GM23338 (cell line): Measurements from ENCODE around the gene KLHL26. TPM values are rescaled to one million over a fixed set of nuclear protein-coding genes. Genes with fewer than 3 reads are reported as not detected.

Experiments
- ATAC-seq: fragments of 200-7000 bp; cut with Tn5 transposase; 3 replicates; pipeline ENCODE4 v1.9.1; 2020
- DNase-seq: peaks from one replicate; pipeline ENCODE4 v3.0.0-alpha.2; 2015; ENCODE audit warnings: low spot score
- H2AFZ ChIP-seq: fragments of 200-600 bp; sonication (generic); 2 replicates; pipeline ENCODE4 v1.8.0; 2016; ENCODE audit warnings: antibody characterized with exemption, mild to moderate bottlenecking, moderate library complexity
- H3F3A ChIP-seq: fragments of 200-600 bp; sonication (generic); replicated peaks from 2 replicates; pipeline ENCODE4 v1.8.0; 2017; ENCODE audit warnings: antibody characterized with exemption, mixed run types, low read depth
- H3K27ac ChIP-seq: fragments of 200-600 bp; sonication (generic); 2 replicates; pipeline ENCODE4 v1.6.1; 2016; ENCODE audit warnings: low read depth
- H3K27me3 ChIP-seq: fragments of 200-600 bp; sonication (generic); 2 replicates; pipeline ENCODE4 v1.8.0; 2016; ENCODE audit warnings: mild to moderate bottlenecking, mixed run types, moderate library complexity; ENCODE audit not compliant: insufficient read depth
- H3K36me3 ChIP-seq: fragments of 200-600 bp; sonication (generic); 2 replicates; pipeline ENCODE4 v1.8.0; 2016; ENCODE audit warnings: mild to moderate bottlenecking; ENCODE audit not compliant: insufficient read depth
- H3K4me1 ChIP-seq: fragments of 200-600 bp; sonication (generic); 2 replicates; pipeline ENCODE4 v1.8.0; 2016; ENCODE audit warnings: mild to moderate bottlenecking, moderate library complexity; ENCODE audit not compliant: insufficient read depth
- H3K4me2 ChIP-seq: fragments of 200-600 bp; sonication (generic); 2 replicates; pipeline ENCODE4 v1.7.1; 2017; ENCODE audit warnings: mixed run types
- H3K4me3 ChIP-seq: fragments of 200-600 bp; sonication (generic); 2 replicates; pipeline ENCODE4 v1.6.1; 2016; ENCODE audit warnings: mixed run types
- H3K79me2 ChIP-seq: fragments of 200-600 bp; sonication (generic); replicated peaks from 2 replicates; pipeline ENCODE4 v1.8.0; 2017; ENCODE audit warnings: mild to moderate bottlenecking; ENCODE audit not compliant: insufficient read depth
- H3K9me2 ChIP-seq: fragments of 200-600 bp; sonication (generic); 2 replicates; pipeline ENCODE4 v1.8.0; 2017; ENCODE audit not compliant: insufficient read depth
- H4K20me1 ChIP-seq: fragments of 200-600 bp; sonication (generic); replicated peaks from 2 replicates; pipeline ENCODE4 v1.8.0; 2017; ENCODE audit warnings: mild to moderate bottlenecking; ENCODE audit not compliant: insufficient read depth
- H3K27ac Mint-ChIP-seq: 2 replicates; pipeline ENCODE4 v1.8.0; 2020; ENCODE audit warnings: inconsistent platforms, mild to moderate bottlenecking, moderate library complexity, mixed read lengths
- H3K27me3 Mint-ChIP-seq: 3 replicates; pipeline ENCODE4 v1.8.0; 2022; ENCODE audit warnings: low read depth, mild to moderate bottlenecking, moderate library complexity, mixed read lengths, inconsistent platforms; ENCODE audit not compliant: insufficient read depth, poor library complexity
- H3K36me3 Mint-ChIP-seq: 3 replicates; pipeline ENCODE4 v1.8.0; 2021; ENCODE audit warnings: low read depth, mild to moderate bottlenecking, inconsistent platforms, moderate library complexity, mixed read lengths
- H3K4me1 Mint-ChIP-seq: 3 replicates; pipeline ENCODE4 v1.8.0; 2020; ENCODE audit warnings: mild to moderate bottlenecking, inconsistent platforms, mixed read lengths
- H3K4me3 Mint-ChIP-seq: 3 replicates; pipeline ENCODE4 v1.8.0; 2021; ENCODE audit warnings: moderate library complexity, mild to moderate bottlenecking, inconsistent platforms, mixed read lengths
- H3K9me3 Mint-ChIP-seq: 3 replicates; pipeline ENCODE4 v1.8.0; 2020; ENCODE audit warnings: moderate library complexity, mild to moderate bottlenecking, inconsistent platforms, mixed read lengths
- CREB1 ChIP-seq: fragments of 250-450 bp; sonication (Bioruptor Pico); IDR thresholded peaks from 2 replicates; pipeline ENCODE4 v1.5.0; 2020; ENCODE audit warnings: low read depth, mild to moderate bottlenecking, moderate library complexity
- ETS1 ChIP-seq: IDR thresholded peaks from 2 replicates; pipeline ENCODE4 v1.6.1; 2016; ENCODE audit warnings: antibody characterized with exemption
- EZH2 ChIP-seq: fragments of 200-600 bp; sonication (generic); IDR thresholded peaks from one replicate; pipeline ENCODE4 v1.8.0; 2017; ENCODE audit warnings: antibody characterized with exemption, mild to moderate bottlenecking, low read depth; ENCODE audit not compliant: unreplicated experiment
- EZH2phosphoT487 ChIP-seq: fragments of 200-600 bp; sonication (generic); IDR thresholded peaks from one replicate; pipeline ENCODE4 v1.8.1; 2018; ENCODE audit warnings: antibody characterized with exemption; ENCODE audit not compliant: unreplicated experiment
- JUNB ChIP-seq: IDR thresholded peaks from one replicate; pipeline ENCODE4 v1.6.1; 2016; ENCODE audit warnings: antibody characterized with exemption; ENCODE audit not compliant: unreplicated experiment
- NANOG ChIP-seq: IDR thresholded peaks from 2 replicates; pipeline ENCODE4 v1.6.1; 2016; ENCODE audit warnings: antibody characterized with exemption, borderline replicate concordance
- POLR2AphosphoS5 ChIP-seq: IDR thresholded peaks from 2 replicates; pipeline ENCODE4 v1.6.1; 2016; ENCODE audit warnings: antibody characterized with exemption, low read depth
- STAT1 ChIP-seq: IDR thresholded peaks from one replicate; pipeline ENCODE4 v1.6.1; 2016; ENCODE audit warnings: antibody characterized with exemption; ENCODE audit not compliant: unreplicated experiment
- ZNF114 ChIP-seq: fragments of 250-450 bp; sonication (Bioruptor Pico); IDR thresholded peaks from 2 replicates; pipeline ENCODE4 v1.5.0; 2020; ENCODE audit warnings: mild to moderate bottlenecking, moderate library complexity
- ZNF331 ChIP-seq: fragments of 250-450 bp; sonication (Bioruptor Pico); IDR thresholded peaks from 2 replicates; pipeline ENCODE4 v1.5.0; 2020; ENCODE audit warnings: low read depth, mild to moderate bottlenecking, moderate library complexity
- ZNF462 ChIP-seq: fragments of 250-450 bp; sonication (Bioruptor Pico); IDR thresholded peaks from 2 replicates; pipeline ENCODE4 v1.5.0; 2020; ENCODE audit warnings: mild to moderate bottlenecking, moderate library complexity
- polyA plus RNA-seq: library from polyadenylated mRNA; unstranded; fragments of >200 nt; fragmentation: Nextera tagmentation; extraction: Ambion mirVana; gene quantifications from 2 replicates; pipeline ENCODE4 v1.2.1, GENCODE V29; 2016
- total RNA-seq: library from RNA; depleted of rRNA; stranded (reverse); fragments of >200 nt; shearing (Covaris generic); gene quantifications from 2 replicates; pipeline ENCODE4 v1.2.3, GENCODE V29; 2014

The KLHL26 gene
- total and polyA plus RNA-seq, 2 experiments from 2014 or later, result 3.6 to 11.2 TPM

GRCh38 chr19:18610245-18610555 is 26.6 kb upstream of the KLHL26 start:
- ATAC-seq, result peak; percentile 3
- H3K79me2 ChIP-seq, result no peaks in the 10 kb centered on the region

GRCh38 chr19:18610556-18611326 is 26.1 kb upstream of the KLHL26 start:
- Histone ChIP-seq H4K20me1 (no peaks in the 10 kb centered on the region), H3K36me3 (no peaks in the 10 kb centered on the region), H3K79me2 (no peaks in the 10 kb centered on the region), H3K27ac (no peak overlapping the region), H3K4me1 (peaks cover 53% of the 10 kb centered on the region), H3K9me2 (no peaks in the 10 kb centered on the region), H3K4me2 (peak overlapping the region; percentile 94), H2AFZ (0 out of 2 replicates have a peak overlapping the region, but pooled peaks have one; percentile 34), H3K4me3 (peak overlapping the region; percentile 76), H3K27me3 (peaks cover 97% of the 10 kb centered on the region), H3F3A (peaks cover 25% of the 10 kb centered on the region)
- Mint-ChIP-seq H3K4me1 (peaks cover 39% of the 10 kb centered on the region), H3K9me3 (no peaks in the 10 kb centered on the region), H3K4me3 (peak overlapping the region; percentile 68), H3K27ac (no peak overlapping the region), H3K27me3 (peaks cover 81% of the 10 kb centered on the region), H3K36me3 (peaks cover 2% of the 10 kb centered on the region; the same call in 1 of the 3 replicates)
- peak; percentile 74 for DNase-seq
- ATAC-seq, result peak; percentile 6
- peak; percentile 4 for TF ChIP-seq EZH2
- TF ChIP-seq ZNF462 (CRISPR knock-in tag), result no peak
- no peak for TF ChIP-seq ZNF114
- TF ChIP-seq STAT1, result no peak
- no peak for TF ChIP-seq JUNB
- TF ChIP-seq NANOG, result no peak
- TF ChIP-seq ETS1, result peak; percentile 54; the same call in 1 of the 2 replicates
- no peak for TF ChIP-seq EZH2phosphoT487
- no peak; the same call in none of the 2 replicates for TF ChIP-seq POLR2AphosphoS5
- no peak for TF ChIP-seq ZNF331 (CRISPR knock-in tag)
- 0 out of 2 replicates have a peak, but pooled peaks have one; percentile 10 for TF ChIP-seq CREB1 (CRISPR knock-in tag)

More at GRCh38 chr19:18610245-18610555, 26.6 kb upstream of the KLHL26 start:
- no peaks in the 10 kb centered on the region for H3K9me2 ChIP-seq
- peaks cover 81% of the 10 kb centered on the region for H3K27me3 Mint-ChIP-seq
- peak overlapping the region; percentile 23; the same call in 2 of the 3 replicates for H3K4me3 Mint-ChIP-seq
- peaks cover 53% of the 10 kb centered on the region for H3K4me1 ChIP-seq
- H3K4me3 ChIP-seq, result peak overlapping the region; percentile 76
- no peaks in the 10 kb centered on the region; the same call in 2 of the 3 replicates for H3K9me3 Mint-ChIP-seq
- no peak overlapping the region for H3K27ac Mint-ChIP-seq
- TF ChIP-seq NANOG (no peak), EZH2 (peak; percentile 16)
- no peaks in the 10 kb centered on the region for H4K20me1 ChIP-seq
- H2AFZ ChIP-seq, result no peak overlapping the region
- H3K36me3 Mint-ChIP-seq, result peaks cover 3% of the 10 kb centered on the region; the same call in 1 of the 3 replicates
- no peak overlapping the region for H3K27ac ChIP-seq
- no peak for DNase-seq
- peaks cover 97% of the 10 kb centered on the region for H3K27me3 ChIP-seq
- H3K4me2 ChIP-seq, result peak overlapping the region; percentile 94
- H3K4me1 Mint-ChIP-seq, result peaks cover 42% of the 10 kb centered on the region
- H3K36me3 ChIP-seq, result no peaks in the 10 kb centered on the region
- peaks cover 25% of the 10 kb centered on the region for H3F3A ChIP-seq
